HG03025 (cell line): ENCODE results near the gene SPON1.
"Not testable (repeated sequence)": the region's sequence is repeated elsewhere in the genome, so short reads cannot be mapped to it uniquely, and the experiment has no call there.

Source experiments
- ATAC-seq: cut with Tn5 transposase; IDR thresholded peaks from one replicate; pipeline ENCODE4 v1.9.1; 2021; ENCODE audit warnings: mild to moderate bottlenecking, moderate library complexity; ENCODE audit not compliant: unreplicated experiment, low FRiP score

Gene SPON1

GRCh38 chr11:14112721-14113120 is 150.2 kb downstream of the SPON1 start:
- no peak for ATAC-seq

- no peak for ATAC-seq
These were observed 151.7 kb downstream of the SPON1 start for GRCh38 chr11:14114269-14114668.

GRCh38 chr11:14114786-14115185 is 152.3 kb downstream of the SPON1 start:
- ATAC-seq, result no peak

- ATAC-seq, result no peak
These were observed 155.1 kb downstream of the SPON1 start for GRCh38 chr11:14117632-14118031.

- no peak for ATAC-seq
These were observed 155.5 kb downstream of the SPON1 start for GRCh38 chr11:14118072-14118471.

GRCh38 chr11:14119357-14119756 is 156.8 kb downstream of the SPON1 start:
- no peak for ATAC-seq

GRCh38 chr11:14124350-14124749 is 161.8 kb downstream of the SPON1 start:
- ATAC-seq, result no peak

- no peak for ATAC-seq
These were observed 162.4 kb downstream of the SPON1 start for GRCh38 chr11:14124886-14125285.

GRCh38 chr11:14125529-14125928 is 163.0 kb downstream of the SPON1 start:
- no peak for ATAC-seq

- no peak for ATAC-seq
These were observed 165.2 kb downstream of the SPON1 start for GRCh38 chr11:14127679-14128078.

GRCh38 chr11:14132312-14132711 is 169.8 kb downstream of the SPON1 start:
- ATAC-seq, result no peak

GRCh38 chr11:14133381-14133780 is 170.9 kb downstream of the SPON1 start:
- no peak for ATAC-seq

- no peak for ATAC-seq
These were observed 174.0 kb downstream of the SPON1 start for GRCh38 chr11:14136561-14136960.

- ATAC-seq, result no peak
These were observed 174.8 kb downstream of the SPON1 start for GRCh38 chr11:14137284-14137683.

- no peak for ATAC-seq
These were observed 178.5 kb downstream of the SPON1 start for GRCh38 chr11:14140991-14141390.

GRCh38 chr11:14141676-14142075 is 179.2 kb downstream of the SPON1 start:
- no peak for ATAC-seq

- ATAC-seq, result no peak
These were observed 182.4 kb downstream of the SPON1 start for GRCh38 chr11:14144934-14145333.

- no peak for ATAC-seq
These were observed 186.2 kb downstream of the SPON1 start for GRCh38 chr11:14148653-14149273.

- no peak for ATAC-seq
These were observed 187.2 kb downstream of the SPON1 start for GRCh38 chr11:14149683-14150082.

GRCh38 chr11:14150878-14151277 is 188.4 kb downstream of the SPON1 start:
- no peak for ATAC-seq

- ATAC-seq, result not testable (repeated sequence)
These were observed 191.6 kb downstream of the SPON1 start for GRCh38 chr11:14154103-14154502.

GRCh38 chr11:14158393-14158792 is 195.9 kb downstream of the SPON1 start:
- ATAC-seq, result no peak

GRCh38 chr11:14163576-14163975 is 201.1 kb downstream of the SPON1 start:
- no peak for ATAC-seq
